HG03060 (cell line): ENCODE data around the gene DOCK2.
"Not testable (repeated sequence)": the region's sequence is repeated elsewhere in the genome, so short reads cannot be mapped to it uniquely, and the experiment has no call there.

Experiments used
- ATAC-seq: cut with Tn5 transposase; IDR thresholded peaks from one replicate; pipeline ENCODE4 v1.9.1; 2021; ENCODE audit warnings: low read depth, moderate number of reproducible peaks; ENCODE audit not compliant: unreplicated experiment

The DOCK2 gene

DNA sequence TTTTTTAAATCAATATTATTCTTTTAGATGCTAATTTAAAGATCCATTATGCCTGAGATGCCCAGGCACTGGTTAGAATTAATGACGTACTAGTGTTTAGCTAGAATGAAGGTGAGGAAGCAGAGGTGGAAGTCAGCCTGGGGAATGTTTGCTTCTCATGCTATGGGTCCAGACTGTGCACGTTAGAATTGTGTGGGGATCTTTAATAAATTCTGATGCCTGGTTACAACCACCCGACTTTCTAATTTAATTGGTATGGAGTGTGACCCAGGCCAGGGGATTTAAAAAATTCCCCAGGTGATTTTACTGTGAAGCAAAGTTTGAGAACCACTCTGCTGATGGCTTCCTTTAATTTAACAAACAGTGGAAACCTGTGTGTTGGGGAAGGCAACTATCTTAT is 111.1 kb downstream of the DOCK2 start:
- no peak for ATAC-seq

DNA sequence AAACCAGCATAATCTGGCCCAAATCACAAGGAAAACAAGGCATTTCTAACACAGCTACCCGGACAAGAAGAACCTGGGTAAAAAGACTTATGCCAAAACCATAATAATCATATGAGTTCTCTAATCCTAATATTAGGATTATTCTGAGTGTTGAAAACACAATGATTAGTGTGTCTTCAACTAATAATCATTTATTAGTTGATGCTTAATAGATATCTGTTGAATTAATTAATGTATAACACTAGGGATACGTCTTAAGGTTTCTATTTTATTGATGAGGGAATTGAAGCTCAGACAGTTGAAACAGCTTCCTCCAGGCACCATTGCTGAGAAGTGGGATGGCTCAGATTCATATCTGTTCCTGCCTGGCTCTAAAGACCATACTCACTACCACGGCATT is 112.2 kb downstream of the DOCK2 start:
- ATAC-seq: no peak

DNA sequence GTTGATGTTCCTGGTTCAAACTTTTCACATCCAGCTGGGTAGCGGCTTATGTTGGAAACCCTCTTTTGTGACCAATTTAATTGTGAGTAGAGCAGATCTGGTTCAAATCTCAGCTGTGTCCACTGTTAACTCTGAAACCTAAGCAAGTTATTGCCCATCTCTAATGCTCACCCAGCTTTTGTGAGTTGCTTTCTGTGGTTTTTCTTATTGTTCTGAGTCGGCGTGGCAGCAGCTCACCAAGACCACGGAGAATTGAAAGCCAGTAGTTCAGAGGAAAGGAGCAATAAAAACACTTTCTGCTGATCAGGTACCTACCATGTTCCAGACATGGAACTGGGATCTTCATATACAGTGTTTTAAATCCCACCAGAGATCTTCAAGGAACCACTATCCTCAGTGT is 114.4 kb downstream of the DOCK2 start:
- no peak for ATAC-seq

DNA sequence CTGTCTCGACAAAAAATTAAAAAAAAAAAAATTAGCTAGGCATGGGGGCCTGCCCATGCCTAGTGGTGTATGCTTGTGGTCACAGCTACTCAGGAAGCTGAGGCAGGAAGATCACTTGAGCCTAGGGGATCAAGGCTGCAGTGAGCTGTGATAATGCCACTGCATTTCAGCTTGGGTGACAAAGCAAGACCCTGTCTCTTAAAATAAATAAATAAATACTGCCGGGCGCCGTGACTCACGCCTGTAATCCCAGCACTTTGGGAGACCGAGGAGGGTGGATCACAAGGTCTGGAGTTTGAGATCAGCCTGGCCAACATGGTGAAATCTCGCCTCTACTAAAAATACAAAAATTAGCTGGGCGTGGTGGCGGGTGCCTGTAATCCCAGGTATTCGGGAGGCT is 115.5 kb downstream of the DOCK2 start:
- not testable (repeated sequence) for ATAC-seq

DNA sequence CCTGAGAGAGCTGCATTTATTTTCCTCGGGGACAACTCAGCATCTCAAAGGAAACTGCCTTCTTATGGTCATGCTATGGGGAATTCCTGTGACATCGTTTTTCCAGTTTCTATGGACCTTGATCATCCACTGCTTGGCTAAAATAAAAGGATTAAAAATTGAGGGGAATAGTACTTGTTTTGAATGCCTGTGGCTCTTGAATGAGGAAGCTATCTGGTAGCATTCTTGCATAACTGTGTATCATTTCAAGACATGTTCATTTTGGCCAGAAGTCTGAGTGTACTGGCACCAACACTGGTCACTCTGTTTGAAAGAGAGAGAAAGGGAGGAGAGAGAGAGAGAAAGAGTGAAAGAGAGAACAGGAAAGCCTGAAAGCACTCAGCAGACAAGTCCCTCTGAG is 116.7 kb downstream of the DOCK2 start:
- ATAC-seq: no peak

DNA sequence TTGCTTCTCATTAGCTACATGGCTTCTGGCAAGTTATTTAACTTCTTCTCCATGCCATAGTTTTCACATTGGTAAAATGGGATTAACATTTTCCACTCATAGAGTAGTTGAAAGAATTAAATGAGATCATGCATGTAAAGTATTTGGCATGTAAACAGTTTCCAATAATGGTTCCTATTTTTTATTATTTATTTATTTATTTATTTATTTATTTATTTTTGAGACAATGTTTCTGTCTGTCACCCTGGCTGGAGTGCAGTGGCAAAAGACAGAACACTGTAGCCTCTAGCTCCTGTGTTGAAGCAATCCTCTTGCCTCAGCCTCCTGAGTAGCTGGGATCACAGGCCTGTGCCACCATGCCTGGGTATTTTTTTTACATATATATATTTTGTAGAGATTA is 117.7 kb downstream of the DOCK2 start:
- ATAC-seq: no peak

DNA sequence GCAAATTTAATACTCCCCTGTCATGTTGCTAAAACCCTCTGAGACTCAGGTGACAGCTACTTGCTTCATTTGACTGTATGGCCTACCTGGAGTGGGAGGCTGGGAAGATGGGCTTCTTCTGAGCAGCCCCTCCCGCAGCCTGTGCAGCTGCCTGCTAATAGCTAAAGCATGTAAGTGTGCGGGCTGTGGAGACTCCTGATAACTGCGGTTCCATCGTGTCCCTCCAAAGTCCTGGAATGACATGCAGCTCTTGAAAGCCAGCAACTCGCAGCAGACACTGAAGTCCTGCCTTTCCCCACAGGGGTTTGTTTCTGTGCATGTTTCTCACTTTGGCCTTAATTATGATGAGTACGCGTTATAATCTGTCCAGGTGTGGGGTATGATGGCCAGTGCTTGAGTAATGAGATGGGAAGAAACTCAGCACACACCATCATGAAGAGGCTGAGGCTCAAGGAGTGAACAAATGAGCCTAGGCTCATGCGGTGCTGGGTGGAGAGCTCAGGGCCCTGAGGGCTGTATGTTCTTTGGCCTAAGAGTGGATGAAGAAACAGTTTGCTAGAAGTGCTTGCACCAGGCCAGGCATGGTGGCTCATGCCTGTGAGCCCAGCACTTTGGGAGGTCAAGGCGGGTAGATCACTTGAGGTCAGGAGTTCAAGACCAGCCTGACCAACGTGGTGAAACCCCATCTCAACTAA is 119.1 kb downstream of the DOCK2 start:
- no peak for ATAC-seq

DNA sequence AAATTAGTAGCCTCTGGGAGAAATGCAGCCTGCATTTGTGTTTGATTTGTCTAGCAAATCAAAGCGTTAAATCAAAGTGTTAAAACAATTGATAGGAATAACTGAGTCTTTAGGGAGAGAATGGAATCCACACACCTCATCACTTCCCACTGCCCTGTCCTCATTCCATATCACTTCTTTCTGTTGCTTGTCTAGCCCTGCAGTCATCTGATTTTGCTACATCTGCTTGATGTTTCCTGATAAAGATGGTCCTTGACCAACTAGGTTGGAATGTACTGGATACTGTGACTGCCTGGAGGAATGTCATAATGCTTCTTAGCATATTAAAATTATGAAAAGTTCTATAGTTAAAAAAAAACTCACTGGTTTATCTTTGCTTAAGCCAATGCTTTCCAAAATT is 119.9 kb downstream of the DOCK2 start:
- no peak for ATAC-seq

DNA sequence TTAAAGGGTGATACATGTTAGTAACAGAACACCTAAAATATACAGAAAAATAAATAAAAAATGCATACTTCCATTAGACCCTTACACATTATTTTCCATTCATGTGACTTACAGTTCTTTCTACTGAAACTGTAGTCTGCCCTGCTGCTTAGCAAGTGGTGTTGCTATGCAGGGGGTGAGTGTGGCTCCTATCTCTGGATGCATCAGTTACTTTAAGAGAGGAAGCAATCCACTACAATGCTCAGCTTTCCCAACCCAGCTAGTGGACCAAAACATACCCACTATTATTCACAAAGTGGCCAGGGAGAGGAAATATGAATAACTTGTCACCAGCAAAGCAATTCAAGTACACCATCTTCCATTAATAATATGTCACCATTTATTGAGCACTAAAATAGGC is 121.8 kb downstream of the DOCK2 start:
- no peak for ATAC-seq

DNA sequence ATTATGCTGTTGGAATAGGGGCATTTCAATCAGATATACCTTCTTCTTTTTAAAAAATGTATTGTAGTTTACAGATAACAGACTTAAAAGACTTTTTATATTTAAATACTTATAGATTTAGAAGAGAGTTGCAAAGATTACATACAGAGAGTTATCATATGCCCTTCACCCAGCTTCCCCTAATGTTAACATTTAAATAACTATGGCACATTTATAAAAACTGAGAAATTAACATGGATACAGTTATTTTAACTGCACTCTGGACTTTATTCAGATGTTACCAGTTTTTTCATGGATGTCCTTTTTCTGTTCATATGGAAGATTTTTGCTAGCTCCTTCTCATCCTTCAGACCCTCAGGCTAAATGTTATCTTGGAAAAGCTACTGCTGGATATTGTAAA is 123.2 kb downstream of the DOCK2 start:
- no peak for ATAC-seq

DNA sequence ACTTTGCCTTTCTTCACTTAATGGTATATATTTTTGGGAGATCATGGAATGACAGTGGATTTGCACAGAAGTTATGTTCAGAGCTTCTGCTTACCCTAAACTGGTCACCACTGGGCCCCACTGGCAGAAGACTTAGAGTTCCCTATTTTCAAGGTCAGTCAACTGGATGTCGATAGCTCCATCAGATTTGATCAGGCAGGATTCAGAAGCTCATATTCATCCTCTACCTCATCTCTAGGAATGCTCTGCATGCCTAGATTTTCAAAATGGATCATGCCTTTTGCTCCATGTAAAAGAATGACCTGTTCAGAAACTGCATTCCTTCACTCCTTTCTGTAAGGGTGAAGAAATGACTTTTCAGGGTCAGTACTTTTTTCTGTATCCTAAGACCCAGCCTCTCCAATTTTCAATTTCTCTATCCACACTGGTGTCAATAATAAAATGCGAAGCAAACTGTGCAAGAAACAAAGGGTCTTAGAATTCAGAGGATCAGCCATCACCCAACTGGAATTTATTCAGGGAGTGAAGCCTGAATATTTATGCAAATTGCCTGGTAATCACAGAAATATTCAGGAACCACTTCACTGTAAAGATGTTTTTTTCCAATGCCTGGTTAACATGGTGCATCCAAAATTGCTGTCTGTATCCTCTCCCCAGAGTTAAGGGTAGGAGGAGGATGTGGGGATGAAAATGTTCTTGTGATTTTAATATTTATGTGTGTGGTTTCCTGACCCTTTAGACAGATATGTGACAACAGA is 125.4 kb downstream of the DOCK2 start:
- no peak for ATAC-seq

DNA sequence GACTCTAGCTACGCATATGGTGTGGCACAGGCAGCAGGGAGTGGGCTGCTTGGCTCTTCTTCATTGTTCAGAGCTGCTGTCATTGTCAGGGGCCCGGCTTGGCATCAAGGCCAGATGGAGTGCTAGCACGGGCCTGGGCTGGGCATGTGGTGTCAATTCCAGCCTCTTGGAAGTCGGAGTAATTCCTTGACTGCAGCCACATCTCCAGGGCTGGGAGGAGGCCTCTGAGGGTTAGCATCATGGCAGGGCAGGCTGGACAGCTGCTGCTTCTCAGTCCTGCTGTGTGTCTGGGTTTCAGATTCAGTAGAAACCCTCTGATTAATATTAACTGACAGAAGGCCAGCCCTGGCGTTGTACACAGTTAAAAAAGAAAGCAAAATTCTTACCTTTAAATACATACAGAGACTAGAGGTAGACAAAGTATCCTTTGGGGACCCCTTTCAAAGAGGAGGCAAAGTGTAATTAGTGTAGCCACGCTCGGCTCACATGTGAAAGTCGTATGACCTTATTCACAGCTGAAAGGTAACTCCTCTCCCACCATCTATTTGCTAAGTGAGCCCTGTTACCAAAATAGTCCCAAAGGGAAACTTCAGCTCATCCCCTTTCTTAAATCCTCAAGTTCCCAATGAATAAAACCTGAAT is 126.4 kb downstream of the DOCK2 start:
- ATAC-seq: peak; percentile 43

DNA sequence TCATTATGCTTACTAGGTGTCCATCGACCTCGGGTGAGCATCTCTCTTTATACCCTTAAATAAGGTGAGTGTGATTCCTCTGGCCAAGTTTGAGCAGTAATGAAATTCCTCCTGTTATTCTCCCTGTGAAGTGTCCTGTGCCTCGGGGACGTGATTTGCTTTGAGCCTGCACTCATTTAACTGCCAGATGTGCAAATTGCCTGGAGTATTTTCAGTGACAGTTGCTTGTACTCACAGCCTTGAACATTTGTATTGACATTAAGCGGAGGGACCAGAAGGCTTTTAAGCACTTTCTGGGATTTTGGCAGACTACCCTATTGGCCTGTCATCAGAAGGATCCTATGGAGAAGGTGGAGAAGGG is 126.9 kb downstream of the DOCK2 start:
- no peak for ATAC-seq

DNA sequence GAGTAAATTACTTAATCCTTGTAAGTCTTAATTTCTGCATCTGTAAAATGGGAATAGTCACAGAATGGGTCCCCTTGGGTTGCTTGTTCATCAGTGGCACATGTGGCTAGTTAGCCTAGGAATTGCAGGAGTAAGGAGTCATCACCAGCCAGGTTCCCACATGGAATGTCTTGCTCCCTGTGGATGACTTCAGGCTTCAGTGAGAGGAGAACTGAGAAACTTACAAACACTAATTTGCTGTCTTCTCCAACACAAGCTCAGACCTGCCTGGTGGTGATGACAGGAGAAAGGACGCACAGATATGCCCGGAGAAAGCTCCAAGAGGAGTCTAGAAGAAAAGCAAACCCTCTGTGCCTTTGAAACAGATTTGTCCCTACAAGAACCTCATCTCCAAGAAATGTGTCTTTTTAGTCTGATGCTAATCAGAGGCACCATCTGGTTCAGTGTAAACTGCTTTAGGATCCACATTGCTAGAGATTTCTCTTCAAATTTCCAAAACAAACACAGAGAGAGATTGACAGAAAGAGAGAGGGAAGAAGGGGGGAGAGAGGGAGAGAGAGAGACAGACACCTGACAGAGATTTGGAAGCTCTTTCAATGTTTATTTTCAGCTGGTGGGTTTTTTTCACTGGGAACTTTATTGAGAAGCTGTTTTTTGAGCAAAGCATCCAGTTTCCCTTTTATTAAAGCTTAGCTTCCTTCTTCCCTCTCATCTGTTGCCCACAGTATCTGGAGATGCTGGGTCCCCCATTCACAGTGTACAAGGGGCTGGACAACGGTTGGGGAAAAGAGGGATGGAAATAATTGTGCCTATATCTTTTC is 128.3 kb downstream of the DOCK2 start:
- ATAC-seq: no peak

DNA sequence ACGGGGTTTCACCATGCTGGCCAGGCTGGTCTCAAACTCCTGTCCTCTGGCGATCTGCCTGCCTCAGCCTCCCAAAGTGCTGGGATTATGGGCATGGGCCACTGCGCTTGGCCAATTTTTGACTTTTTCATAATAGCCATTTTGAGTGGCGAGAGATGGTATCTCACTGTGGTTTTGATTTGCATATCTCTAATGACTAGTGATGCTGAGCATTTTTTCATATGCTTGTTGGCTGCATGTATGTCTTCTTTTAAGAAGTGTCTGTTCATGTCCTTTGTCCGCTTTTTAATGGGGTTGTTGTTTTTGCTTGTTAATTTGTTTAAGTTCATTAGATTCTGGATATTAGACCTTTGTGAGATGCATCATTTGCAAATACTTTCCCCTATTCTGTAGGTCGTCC is 129.9 kb downstream of the DOCK2 start:
- not testable (repeated sequence) for ATAC-seq

DNA sequence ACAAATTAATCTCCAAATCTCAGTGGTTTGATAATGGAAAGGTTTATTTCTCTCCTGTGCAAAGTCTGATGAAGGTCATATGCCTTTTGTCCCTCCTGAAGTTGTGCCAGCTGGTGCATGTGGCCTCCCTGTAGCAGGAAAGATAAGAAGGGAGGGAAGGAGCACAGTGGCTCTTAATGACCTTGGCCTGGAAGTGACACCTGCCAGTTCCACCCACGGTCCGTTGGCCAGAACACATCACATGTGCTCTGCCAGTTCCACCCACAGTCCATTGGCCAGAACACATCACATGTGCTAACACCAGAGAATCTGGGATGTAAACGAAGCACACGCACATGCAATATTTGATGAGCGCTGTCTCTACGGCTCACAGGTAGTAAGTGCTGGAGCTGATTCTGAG is 130.9 kb downstream of the DOCK2 start:
- no peak for ATAC-seq

DNA sequence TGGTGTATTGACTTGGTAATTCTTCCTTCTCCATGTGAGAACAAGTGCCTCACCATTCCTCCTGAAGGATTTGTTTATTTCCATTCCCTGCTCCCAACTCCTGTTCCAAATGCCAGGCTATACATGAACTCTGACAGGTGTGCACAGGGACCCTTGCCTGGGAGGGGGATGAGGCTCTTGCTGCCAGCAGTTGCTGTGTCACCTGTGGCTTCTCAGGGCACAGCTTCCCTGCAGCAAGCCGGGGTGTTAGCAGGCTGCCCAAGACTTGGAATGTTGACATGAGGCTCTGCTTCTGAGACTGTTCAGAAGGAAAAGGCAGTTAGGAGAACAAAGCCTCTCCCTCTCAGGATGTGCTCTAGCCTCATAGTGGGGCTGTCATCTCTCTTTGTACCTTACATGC is 131.3 kb downstream of the DOCK2 start:
- no peak for ATAC-seq

DNA sequence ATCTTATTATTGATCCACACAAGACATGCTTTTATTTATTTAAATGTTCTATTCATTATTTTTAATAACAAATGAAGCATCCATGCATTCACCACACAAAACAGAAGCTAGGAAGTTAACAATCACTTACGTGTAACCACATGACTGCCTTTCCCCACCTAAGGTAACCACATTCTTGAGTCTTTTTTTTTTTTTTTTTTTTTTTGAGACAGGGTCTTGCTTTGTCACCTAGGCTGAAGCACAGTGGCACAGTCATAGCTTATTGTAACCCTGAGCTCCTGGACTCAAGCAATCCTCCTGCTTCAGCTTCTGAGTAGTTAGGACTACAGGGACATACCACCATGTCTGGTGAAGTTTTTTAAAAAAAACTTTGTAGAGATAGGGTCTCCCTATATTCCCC is 133.0 kb downstream of the DOCK2 start:
- no peak for ATAC-seq

DNA sequence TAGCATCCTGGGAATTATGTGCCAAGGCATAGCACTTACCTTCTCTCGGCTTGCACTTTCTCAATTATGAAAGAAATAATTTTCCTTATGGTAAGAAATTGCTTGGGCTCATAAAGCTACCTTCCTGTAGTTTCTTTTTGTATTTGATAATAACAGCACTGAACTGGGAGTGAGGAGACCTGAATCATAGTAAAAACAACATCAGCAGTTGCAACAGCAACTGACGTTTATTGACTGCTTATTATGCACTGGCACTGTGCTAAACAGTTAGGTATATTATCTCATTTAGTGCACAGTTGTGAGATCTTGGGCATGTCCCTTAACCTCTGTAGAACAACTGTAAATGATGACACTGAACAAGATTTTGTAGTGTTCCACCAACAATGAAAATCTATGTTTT is 135.2 kb downstream of the DOCK2 start:
- ATAC-seq: no peak

DNA sequence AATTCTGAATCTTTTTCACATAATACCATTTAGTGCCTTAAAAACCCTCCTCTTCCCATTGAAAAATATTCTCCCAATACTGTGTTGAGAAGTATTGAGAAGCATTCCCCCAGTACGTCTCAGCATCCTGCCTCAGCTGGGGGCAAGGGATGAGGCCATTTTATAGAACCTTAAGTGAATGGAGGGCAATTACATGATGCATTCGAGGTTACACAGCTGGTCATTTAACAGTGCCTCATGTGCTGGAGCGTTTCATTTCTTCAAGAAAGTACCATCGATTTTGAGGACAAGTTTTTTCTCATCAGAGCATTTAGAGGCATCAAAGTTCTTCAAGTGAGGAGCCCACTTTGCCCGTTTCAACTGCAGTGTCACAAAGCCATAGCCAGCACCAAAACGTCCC is 135.6 kb downstream of the DOCK2 start:
- no peak for ATAC-seq

DNA sequence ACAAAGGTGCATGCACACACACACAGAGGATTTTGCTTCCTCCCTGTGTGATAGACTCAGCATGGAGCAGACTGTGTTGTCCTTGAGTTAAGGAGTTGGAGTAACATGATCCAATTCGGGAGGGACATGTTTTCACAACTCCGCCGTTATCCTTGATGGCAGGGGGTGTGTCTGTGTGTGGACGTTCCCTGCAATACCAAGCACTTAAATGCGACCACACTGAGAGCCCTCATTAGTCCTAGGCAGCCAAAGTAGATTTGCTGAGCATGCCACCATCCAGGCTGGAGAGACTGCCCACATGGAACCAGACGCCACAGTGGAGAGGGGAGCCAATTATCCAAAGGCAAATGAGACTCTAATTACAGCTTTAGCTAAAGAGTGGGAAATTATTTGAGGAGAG is 140.1 kb downstream of the DOCK2 start:
- no peak for ATAC-seq
